Spinal cord (tissue), 10 donors: ENCODE data around the gene COL5A3. TPM values are rescaled to one million over a fixed set of nuclear protein-coding genes. Genes with fewer than 3 reads are reported as not detected.
"Not testable (repeated sequence)": the region's sequence is repeated elsewhere in the genome, so short reads cannot be mapped to it uniquely, and the experiment has no call there.

Source experiments
- DNase-seq, 6 donors: peaks; one replicate each; pipeline versions ENCODE4 v3.0.0 to v3.0.0-alpha.2; 2013 to 2015; ENCODE audit warnings: low spot score in 6 of 6, low read depth in 4 of 6
- H3K27ac ChIP-seq: one replicate; pipeline ENCODE4 v1.5.1; 2013; ENCODE audit warnings: low read depth, low read length, control low read depth
- H3K27me3 ChIP-seq: one replicate; pipeline ENCODE4 v1.6.1; 2013; ENCODE audit warnings: low read length; ENCODE audit not compliant: control insufficient read depth, insufficient read depth
- H3K36me3 ChIP-seq: one replicate; pipeline ENCODE4 v1.6.1; 2013; ENCODE audit warnings: low read length; ENCODE audit not compliant: control insufficient read depth, insufficient read depth
- H3K4me1 ChIP-seq: one replicate; pipeline ENCODE4 v1.6.1; 2013; ENCODE audit warnings: low read length; ENCODE audit not compliant: control insufficient read depth, insufficient read depth
- H3K4me3 ChIP-seq: one replicate; pipeline ENCODE4 v1.5.1; 2013; ENCODE audit warnings: low read depth, low read length, control low read depth
- H3K9me3 ChIP-seq: one replicate; pipeline ENCODE4 v1.6.1; 2013; ENCODE audit warnings: low read length; ENCODE audit not compliant: control insufficient read depth, insufficient read depth
- WGBS: methylation state at CpG from one replicate; pipeline ENCODE4 v1.1.5; 2013; ENCODE audit warnings: missing lambda C conversion rate; ENCODE audit not compliant: insufficient coverage; 5-methylcytosine and 5-hydroxymethylcytosine counted together
- polyA plus RNA-seq, 2 donors: library from polyadenylated mRNA; unstranded; fragments of 120-200 nt; gene quantifications; one replicate each; pipeline ENCODE4 v1.2.1, GENCODE V29; 2013; ENCODE audit not compliant: insufficient read length in 2 of 2
- total RNA-seq, 2 donors: library from RNA; depleted of rRNA in 1 of 2; stranded (reverse); fragments of 120-200 nt in 1 of 2; fragments of >200 nt in 1 of 2; gene quantifications; one replicate each; pipeline versions ENCODE4 v1.2.3 to v1.2.4, GENCODE V29; 2013 to 2014
- donor health status: healthy.

COL5A3 gene
- total and polyA plus RNA-seq, 4 donors, result 7.8 to 18.1 (median 14.7) TPM

- peak in 2 of 6 donors; percentile 68 to 71 for DNase-seq
- Histone ChIP-seq H3K4me1 (peaks cover 39% of the 10 kb centered on the region), H3K4me3 (peak overlapping the region; percentile 69), H3K36me3 (no peaks in the 10 kb centered on the region), H3K27me3 (no peaks in the 10 kb centered on the region), H3K27ac (peak overlapping the region; percentile 22), H3K9me3 (no peaks in the 10 kb centered on the region)
- under 1% methylated on average over 35 of the region's 44 CpGs for WGBS
Observed at GRCh38 chr19:9935506-9936325, 74.6 kb downstream of the COL5A3 start.

- Histone ChIP-seq H3K4me3 (peak overlapping the region; percentile 69), H3K4me1 (peaks cover 39% of the 10 kb centered on the region), H3K9me3 (no peaks in the 10 kb centered on the region), H3K27me3 (no peaks in the 10 kb centered on the region), H3K36me3 (peaks cover 9% of the 10 kb centered on the region), H3K27ac (peak overlapping the region; percentile 61)
- DNase-seq, result peak in 4 of 6 donors; percentile 72 to 95 (median 84)
- WGBS, result 7% methylated on average over 12 of the region's 23 CpGs
Observed at GRCh38 chr19:9934132-9934950, 76.0 kb downstream of the COL5A3 start.

GRCh38 chr19:9932835-9933234 is 77.5 kb downstream of the COL5A3 start:
- Histone ChIP-seq H3K9me3 (no peaks in the 10 kb centered on the region), H3K27me3 (no peaks in the 10 kb centered on the region), H3K36me3 (peaks cover 16% of the 10 kb centered on the region), H3K4me1 (peaks cover 39% of the 10 kb centered on the region), H3K27ac (no peak overlapping the region), H3K4me3 (no peak overlapping the region)
- no peak for DNase-seq
- WGBS, result 86% methylated on average over 4 of the region's 4 CpGs

GRCh38 chr19:9931629-9932028 is 78.7 kb downstream of the COL5A3 start:
- Histone ChIP-seq H3K4me3 (no peak overlapping the region), H3K27me3 (no peaks in the 10 kb centered on the region), H3K9me3 (no peaks in the 10 kb centered on the region), H3K4me1 (peaks cover 32% of the 10 kb centered on the region), H3K27ac (no peak overlapping the region), H3K36me3 (peaks cover 22% of the 10 kb centered on the region)
- no CpG with 5 or more reads among the region's 1 CpG for WGBS
- DNase-seq, result no peak

- no peaks in the 10 kb centered on the region for H3K9me3 ChIP-seq
Observed at GRCh38 chr19:9923440-9923839, 86.9 kb downstream of the COL5A3 start.

GRCh38 chr19:9922782-9923379 is 87.4 kb downstream of the COL5A3 start:
- 92% methylated on average over 2 of the region's 5 CpGs for WGBS
- H3K27me3 ChIP-seq, H3K4me1 ChIP-seq: not testable (repeated sequence)

More at GRCh38 chr19:9923440-9923839, 86.9 kb downstream of the COL5A3 start:
- no peaks in the 10 kb centered on the region for H3K4me1 ChIP-seq
- H3K27ac ChIP-seq, result no peak overlapping the region
- no peak overlapping the region for H3K4me3 ChIP-seq
- H3K36me3 ChIP-seq, result peaks cover 21% of the 10 kb centered on the region
- DNase-seq, result no peak
- WGBS, result 86% methylated on average over 1 of the region's 4 CpGs
- no peaks in the 10 kb centered on the region for H3K27me3 ChIP-seq

GRCh38 chr19:9917321-9917720 is 93.0 kb downstream of the COL5A3 start:
- Histone ChIP-seq H3K27ac (no peak overlapping the region), H3K36me3 (peaks cover 10% of the 10 kb centered on the region), H3K27me3 (peaks cover 2% of the 10 kb centered on the region), H3K4me3 (no peak overlapping the region), H3K4me1 (peaks cover 18% of the 10 kb centered on the region), H3K9me3 (no peaks in the 10 kb centered on the region)
- DNase-seq, result peak in 2 of 6 donors; percentile 34 to 57
- no CpG with 5 or more reads among the region's 3 CpGs for WGBS

More at GRCh38 chr19:9922782-9923379, 87.4 kb downstream of the COL5A3 start:
- not testable (repeated sequence) for H3K27ac ChIP-seq, DNase-seq, H3K4me3 ChIP-seq, H3K9me3 ChIP-seq
- peaks cover 21% of the 10 kb centered on the region for H3K36me3 ChIP-seq

GRCh38 chr19:9916719-9917118 is 93.6 kb downstream of the COL5A3 start:
- H3K4me1 ChIP-seq, result peaks cover 20% of the 10 kb centered on the region
- no peak overlapping the region for H3K4me3 ChIP-seq
- DNase-seq, result no peak
- H3K27me3 ChIP-seq, result peaks cover 2% of the 10 kb centered on the region
- H3K9me3 ChIP-seq, result no peaks in the 10 kb centered on the region
- 54% methylated on average over 6 of the region's 6 CpGs for WGBS
- no peak overlapping the region for H3K27ac ChIP-seq
- peaks cover 7% of the 10 kb centered on the region for H3K36me3 ChIP-seq
